Stromal cell of bone marrow (primary cell): ENCODE results near the gene ARHGEF40.
"Not testable (repeated sequence)": the region's sequence is repeated elsewhere in the genome, so short reads cannot be mapped to it uniquely, and the experiment has no call there.

Source experiments
- DNase-seq: peaks from one replicate; pipeline ENCODE4 v3.0.0-alpha.2; 2012; ENCODE audit warnings: low read depth

ARHGEF40 gene

DNA sequence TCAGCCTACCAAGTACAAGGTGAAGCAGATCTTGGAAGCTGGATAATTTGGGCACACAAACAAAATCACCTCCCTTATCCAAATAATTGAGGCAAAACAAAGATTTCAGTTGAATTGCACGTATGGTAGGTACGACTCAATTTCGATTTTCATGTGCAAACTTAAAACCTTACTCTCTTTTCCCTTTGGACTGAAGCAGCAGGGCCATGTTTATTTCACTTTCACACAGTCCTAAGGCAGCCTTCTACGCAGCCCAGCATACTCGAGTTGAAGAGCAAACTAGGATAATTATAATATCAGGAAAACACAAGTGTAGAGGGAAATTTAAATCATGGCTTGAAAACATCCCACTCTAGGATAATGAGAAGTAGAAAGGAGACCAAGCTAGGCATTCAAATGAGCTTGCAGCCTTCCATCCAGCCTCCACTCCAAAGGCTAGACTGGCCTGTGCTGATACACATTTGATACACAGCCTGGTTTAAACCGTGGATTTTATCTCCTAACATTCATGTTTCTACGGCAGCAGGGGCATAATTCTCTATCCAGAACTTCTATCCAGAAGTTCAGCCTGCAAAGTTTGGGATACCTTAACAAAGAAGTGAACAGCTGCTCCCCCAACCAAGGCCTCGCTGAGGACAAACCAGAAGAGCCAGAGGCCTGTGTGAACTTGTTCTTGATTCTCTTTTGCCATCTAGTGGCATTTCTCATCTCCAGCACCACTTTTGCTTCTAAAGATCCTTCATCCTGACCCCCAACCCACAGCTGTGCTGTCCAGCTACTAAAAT lies 30.3 kb upstream of the ARHGEF40 start:
- DNase-seq, result peak; percentile 64

DNA sequence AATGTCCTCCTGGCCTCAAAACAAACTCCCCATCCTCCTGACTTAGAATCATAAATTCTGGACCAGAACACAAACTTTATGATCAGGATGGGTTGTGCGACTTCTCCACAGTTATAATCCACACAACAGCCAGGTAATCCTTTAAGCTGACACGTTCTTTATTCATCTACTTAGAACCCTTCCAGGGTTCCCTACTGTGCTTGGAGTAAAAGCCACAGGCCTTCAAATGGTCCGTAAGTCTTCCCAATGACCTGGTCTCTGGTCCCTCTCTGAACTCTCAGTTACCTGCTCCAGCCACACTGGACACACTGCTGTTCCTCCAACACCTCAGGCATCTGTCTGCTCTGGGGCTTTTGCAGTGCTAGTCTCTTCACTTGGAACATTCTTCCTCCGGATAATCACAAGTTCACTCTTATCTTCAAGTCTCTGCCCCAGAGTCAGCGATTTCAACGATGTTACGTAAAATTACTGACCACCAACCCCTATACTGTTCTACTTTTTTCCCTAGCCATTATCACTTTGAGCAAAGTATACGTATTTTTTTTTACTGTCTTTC lies 29.7 kb upstream of the ARHGEF40 start:
- DNase-seq, result no peak

DNA sequence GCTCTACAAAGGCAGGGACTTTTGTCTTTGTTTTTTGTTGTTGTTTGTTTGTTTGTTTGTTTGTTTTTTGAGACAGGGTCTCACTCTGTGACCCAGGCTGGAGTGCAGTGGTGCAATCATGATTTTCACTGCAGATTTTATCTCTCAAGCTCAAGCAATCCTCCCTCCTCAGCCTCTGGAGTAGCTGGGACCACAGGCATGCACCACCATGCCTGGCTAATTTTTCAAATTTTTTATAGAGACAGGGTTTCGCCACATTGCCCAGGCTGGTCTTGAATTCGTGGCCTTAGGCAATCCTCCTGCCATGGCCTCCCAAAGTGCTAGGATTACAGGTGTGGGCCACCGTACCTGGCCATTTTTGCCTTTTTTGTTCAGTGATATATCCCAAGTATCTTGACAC lies 29.2 kb upstream of the ARHGEF40 start:
- not testable (repeated sequence) for DNase-seq

DNA sequence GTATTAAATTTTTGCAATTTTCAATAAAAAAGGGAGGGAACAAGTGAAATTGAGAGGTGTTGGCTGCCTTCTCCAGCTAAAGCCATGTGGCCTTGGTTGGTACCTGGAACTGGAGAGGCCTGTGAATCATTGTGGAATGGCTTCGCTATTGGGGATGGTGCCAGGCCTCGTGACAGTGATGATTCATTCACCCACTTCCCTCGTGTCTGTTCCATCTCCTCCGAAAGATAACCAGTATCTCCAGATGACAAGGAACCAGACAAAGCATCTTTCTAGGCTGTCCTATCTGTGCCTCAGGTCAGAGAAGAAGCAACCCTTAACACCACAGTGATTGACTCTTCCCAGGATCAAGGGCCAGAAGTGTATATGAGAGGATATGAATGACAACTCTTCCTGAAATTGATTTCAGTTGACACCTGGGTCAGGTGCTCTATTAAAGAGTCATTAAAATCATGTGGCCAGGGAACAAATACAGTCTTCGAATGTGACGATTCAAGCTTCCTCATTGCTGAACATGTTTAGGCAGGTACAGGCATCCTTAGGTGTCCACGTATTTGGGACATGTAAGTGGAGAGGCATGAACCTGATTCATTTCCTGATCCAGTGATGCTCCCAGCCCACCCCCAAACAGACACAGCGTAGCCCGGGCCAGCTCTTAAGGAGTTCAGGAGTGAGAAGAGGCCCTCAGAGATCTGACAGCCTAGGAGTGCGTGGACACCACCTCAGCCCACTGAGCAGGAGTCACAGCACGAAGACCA lies 28.2 kb upstream of the ARHGEF40 start, which contains the start of gene RNASE7:
TSS of gene RNASE7 (plus strand) at position 687 of the 758 bp plus-strand sequence. CDS start 631 bp downstream, outside the sequence.
- DNase-seq, result no peak

DNA sequence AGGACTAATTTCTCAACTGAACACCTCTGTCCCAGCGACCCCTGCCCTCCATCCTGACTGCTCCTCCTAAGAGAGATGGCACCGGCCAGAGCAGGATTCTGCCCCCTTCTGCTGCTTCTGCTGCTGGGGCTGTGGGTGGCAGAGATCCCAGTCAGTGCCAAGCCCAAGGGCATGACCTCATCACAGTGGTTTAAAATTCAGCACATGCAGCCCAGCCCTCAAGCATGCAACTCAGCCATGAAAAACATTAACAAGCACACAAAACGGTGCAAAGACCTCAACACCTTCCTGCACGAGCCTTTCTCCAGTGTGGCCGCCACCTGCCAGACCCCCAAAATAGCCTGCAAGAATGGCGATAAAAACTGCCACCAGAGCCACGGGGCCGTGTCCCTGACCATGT lies 27.2 kb upstream of the ARHGEF40 start:
- DNase-seq, result no peak

DNA sequence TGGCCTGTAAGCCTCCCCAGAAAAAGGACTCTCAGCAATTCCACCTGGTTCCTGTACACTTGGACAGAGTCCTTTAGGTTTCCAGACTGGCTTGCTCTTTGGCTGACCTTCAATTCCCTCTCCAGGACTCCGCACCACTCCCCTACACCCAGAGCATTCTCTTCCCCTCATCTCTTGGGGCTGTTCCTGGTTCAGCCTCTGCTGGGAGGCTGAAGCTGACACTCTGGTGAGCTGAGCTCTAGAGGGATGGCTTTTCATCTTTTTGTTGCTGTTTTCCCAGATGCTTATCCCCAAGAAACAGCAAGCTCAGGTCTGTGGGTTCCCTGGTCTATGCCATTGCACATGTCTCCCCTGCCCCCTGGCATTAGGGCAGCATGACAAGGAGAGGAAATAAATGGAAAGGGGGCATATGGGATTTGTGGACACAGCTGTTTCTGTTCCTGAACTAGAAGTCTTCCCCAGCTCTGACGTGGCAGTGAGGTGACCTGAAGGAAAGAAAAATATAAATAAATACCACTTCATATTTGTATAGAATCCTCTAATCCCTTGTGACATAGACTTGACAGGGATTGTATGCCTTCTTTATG lies 26.6 kb upstream of the ARHGEF40 start:
- DNase-seq, result no peak

DNA sequence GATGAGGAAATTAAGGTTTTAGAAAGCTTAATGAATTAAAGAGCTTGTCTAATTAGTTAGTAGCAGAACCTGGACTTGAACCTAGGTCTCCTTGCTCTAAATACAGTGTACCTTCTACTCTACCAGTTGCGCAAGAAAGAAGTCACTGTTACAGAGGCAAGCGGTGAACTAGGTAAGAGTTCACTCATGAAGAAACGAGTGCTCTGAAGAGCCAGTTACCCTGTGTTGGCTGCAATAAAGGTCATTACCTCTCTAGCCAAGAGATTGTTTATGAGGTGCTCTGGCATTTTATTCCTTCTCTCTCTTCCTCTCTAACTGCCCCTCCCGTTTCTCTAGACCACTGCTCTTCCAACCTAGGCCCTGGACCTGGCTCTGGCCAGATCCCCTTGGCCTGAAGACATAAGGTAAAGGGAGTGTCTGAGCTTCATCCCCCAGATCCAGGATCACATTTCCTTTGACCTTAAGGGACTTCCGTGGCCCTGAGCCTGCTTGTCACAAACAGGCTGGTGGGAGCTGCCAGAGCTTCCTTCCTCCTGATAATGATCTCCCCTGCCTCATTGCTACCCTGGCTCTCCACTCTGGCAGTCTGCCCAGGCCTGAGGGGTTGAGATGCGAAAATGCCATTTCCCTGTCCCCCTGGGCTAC lies 26.0 kb upstream of the ARHGEF40 start:
- DNase-seq, result no peak

DNA sequence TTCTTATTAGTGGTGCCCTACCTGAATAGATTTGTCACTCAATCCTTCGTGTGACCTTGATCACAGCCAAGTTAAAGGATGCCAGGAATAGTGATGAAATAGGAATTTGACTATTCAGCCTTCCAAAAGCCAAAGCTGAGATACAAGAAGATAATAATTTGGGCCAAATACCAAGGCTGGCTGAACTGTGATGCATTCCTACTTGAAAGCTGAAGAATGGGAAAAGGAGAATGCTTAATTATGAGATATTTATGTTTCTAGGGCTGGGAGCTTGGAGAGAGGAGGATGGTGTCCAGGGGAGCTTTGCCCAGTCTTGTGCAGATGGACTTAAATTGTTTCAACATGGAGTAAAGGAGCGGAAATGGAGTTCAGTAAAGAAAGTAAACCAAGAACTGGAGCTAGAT lies 22.7 kb upstream of the ARHGEF40 start:
- no peak for DNase-seq

DNA sequence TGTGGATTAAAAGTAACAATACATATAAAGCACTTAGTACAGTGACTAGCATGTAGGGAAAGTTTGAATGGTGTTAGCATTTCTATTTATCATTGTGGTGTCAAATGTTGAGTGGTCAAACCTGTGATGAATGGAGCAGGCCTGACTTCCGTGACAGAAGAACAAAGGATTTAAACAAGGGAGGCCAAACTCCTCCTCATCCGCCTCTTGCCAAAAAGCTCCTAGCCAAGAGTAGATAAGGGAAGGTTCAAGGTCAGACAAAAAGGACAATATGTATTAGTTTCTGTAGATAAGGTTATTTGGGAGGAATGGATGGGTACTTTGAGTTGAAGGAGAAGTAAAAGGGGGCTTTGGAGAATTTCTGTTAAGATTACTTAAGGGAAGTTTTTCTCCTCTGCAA lies 21.5 kb upstream of the ARHGEF40 start:
- DNase-seq, result no peak

DNA sequence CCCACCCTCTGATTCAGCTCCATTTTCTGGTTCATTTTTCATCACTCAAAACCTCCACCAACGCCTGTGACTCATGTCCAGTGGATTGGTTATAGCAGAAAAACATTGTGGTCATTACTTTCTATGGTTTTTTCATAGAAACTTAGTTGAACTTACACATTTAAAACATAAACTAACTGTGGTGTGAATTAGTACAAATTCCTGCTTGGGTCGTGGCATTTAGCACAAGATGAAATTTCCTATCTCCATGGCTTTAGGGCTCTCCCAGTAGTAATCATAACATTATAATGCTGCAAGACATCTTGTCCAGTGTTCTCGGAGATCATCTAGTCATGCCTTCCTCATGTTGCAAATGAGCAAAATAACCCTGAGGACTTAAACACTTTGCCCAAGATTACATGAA lies 20.8 kb upstream of the ARHGEF40 start:
- no peak for DNase-seq

DNA sequence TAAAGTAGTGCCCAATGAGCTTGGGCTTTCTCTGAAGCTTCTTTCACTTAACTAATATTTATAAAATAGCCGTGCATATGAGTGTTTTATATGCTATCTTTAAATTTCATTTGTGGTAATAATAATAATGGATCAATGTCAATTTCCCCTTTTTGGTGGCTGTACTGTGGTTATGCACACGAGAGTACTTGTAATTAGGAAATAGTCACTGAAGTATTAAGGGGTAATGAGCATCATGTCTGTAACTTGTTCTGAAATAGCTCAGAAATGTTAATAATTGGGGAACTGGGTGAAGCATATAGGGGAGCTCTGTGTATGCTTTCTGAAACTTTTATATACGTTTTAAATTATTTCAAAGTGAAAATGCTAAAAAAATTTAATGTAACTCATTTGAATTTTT lies 19.5 kb upstream of the ARHGEF40 start:
- DNase-seq, result no peak

DNA sequence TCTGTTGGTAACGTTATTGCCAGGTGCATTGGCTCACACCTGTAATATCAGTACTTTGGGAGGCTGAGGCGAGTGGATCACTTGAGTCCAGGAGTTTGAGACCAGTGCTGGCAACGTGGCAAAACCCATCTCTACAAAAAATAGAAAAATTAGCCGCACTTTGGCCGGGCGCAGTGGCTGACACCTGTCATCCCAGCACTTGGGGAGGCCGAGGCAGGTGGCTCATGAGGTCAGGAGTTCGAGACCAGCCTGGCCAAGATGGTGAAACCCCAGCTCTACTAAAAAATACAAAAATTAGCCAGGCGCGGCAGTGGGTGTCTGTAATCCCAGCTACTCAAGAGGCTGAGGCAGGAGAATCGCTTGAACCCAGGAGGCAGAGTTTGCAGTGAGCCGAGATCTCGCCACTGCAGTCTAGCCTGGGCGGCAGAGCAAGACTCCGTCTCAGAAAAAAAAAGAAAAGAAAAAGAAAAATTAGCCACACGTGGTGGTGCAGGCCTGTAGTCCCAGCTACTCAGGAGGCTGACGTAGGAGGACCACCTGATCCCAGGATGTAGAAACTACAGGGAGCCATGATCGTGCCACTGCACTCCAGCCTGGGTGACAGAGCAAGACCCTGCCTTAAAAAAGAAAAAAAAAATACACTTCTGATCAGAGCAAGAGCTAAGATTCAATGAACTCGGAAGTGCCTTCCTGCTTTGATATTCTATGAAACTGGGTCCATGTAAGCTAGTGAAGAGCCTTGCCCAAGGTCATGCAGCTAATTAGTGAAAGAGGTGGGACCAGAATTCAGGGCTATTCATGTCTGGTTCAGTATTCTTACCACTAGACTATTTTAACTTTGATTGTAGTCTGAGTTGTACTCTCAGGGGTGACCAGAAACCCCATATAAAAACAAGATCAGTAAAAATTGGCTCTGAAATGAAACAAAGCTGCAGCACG lies 16.7 kb upstream of the ARHGEF40 start:
- DNase-seq, result no peak

DNA sequence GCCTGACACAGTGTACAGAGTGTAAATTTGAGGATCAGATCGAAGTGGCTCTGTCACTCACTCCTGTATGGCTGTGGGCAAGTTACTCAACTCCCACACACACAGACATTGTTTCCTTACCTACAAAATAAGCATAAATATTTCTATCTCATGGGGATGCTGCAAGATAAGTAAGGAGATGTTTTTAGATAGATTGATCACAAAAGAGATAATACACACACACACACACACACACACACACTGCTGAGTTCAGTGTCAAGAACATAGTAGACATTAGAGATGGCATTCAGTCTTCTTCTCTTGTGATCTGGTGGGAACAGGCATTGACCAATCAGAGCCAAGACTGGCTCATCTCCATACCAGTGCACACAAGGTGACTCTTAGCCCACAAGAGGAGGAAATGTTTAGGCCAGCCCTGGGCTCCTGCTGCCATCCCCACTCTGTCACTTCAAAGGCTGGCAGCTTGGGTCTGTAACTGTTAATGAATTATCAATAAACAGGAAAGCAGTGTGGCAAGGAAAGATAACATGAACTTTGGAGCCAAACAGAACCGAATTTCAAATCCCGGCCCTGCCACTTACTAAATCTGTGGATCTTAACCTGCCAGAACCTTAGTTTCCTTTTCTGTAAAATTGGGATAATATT lies 15.9 kb upstream of the ARHGEF40 start:
- no peak for DNase-seq

DNA sequence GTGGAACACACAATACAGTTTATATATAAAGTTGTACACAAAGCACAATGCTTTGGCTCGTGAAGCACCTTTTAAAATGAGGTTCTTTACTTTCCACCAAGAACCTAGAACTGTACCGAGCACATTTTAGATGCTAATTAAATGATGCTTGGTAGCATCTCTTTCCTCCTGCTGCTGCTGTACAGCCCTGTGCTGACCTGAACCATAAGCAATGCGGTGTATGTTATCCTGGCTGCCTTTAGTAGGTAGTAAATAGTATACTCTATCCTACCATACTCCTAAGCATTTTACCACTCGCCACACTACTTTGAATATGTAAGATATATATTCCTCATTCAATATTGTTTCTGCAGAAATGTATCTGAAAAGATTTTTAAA lies 15.3 kb upstream of the ARHGEF40 start:
- DNase-seq, result no peak

DNA sequence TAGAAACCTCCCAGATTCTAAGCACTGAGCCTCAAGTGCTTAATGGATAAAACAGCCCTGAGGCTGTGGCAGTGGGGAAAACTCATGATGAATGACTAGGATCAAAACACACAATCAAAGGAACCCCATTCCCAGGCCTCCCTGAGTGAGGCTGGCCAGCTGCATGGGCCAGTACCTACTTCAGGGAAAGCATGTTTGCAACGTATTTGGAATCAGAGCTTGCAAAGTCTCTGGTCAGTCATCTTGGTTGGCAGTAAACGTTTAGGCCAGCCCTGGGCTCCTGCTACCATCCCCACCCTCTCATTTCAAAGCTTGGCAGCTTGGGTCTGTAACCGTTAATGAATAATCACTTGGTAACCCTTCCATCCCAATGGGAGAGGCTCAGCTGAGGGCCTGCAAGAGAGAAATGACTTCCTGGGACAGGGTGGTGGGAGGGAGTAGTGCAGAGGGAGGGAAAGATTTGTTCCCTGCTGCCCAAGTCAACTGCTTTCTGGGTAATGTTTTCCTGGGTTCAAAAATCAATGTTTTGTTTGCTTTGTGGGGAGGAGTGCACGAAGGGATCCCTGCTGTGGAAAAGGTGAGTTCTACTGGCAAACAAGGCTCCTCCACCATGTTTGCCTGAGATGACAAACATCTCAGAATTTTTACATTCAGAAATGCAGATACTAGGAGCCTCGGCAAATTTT lies 14.5 kb upstream of the ARHGEF40 start:
- DNase-seq, result no peak

DNA sequence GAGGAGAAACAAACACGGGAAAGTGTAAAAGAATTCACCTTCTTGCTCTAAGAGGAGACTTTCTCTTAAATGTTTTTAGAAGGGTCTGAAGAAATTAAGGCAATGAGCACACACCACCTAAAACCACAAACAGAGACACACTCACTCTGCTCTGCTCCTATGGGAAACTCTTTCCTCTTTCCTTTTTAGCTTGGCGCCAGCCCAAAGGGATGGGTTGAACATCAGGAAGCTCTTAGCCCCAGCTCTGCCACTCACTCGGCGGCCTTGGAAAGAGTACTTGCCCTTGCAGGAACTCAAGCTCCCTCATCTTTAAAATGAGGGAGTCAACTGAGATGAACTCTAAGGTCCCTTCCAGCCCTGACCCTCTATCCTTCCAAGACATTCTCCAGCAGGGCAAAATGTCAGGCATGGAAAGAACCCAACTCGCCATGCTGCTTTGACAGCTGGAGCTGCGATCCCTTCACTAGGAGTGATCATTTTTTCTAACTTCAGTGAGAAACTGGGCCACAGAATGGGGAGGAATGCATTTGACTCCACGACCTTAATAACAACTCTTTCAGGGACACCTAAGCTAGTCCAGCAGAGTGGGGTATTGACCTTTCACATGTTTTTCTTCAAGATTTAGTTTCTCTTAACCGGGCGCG lies 13.5 kb upstream of the ARHGEF40 start:
- peak; percentile 64 for DNase-seq

DNA sequence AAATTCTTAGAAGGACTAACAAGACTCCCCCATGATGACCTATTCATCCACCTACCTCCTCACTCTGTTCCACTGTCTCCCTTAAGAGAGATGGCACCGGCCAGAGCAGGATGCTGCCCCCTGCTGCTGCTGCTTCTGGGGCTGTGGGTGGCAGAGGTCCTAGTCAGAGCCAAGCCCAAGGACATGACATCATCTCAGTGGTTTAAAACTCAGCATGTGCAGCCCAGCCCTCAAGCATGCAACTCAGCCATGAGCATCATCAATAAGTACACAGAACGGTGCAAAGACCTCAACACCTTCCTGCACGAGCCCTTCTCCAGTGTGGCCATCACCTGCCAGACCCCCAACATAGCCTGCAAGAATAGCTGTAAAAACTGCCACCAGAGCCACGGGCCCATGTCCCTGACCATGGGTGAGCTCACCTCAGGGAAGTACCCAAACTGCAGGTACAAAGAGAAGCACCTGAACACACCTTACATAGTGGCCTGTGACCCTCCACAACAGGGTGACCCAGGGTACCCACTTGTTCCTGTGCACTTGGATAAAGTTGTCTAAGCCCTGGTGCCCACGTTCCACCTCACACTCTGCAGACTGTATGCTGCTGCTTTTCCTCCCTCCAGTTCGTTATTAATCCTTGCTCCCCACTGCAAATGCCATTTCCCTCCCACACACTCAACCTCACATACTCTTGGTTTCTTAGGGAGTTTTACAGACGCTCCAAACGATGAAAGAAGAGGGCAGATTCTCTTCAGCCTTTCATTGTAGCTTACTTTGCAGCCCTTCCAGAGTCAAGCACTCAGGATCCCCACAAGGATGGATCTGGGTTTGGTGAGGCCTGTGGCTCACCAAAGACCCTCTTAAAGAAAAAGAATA lies 12.1 kb upstream of the ARHGEF40 start, which contains the start of gene RNASE8:
TSS of gene RNASE8 (plus strand) at position 20 of the 873 bp plus-strand sequence. CDS start at position 91, 71 bp downstream.
- DNase-seq, result no peak

DNA sequence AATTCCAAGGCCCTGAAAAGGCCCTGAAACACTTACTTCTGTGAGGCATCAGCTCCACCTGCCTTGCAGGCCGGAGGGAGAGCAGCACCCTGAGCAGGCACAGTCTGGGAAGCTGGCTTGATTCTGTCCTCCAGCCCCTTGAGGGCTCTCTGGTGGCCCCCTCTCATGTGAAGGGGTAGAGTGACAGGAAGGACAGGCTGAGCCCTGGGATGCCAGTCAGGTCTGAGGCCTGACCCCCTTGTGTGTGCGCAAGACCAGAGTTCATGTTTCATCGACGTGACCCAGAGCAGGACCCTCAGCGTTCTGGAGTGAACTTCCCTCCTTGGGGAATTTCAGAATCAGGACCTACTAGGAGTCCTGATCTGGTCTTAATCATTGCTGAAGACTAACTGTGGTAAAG lies 11.2 kb upstream of the ARHGEF40 start:
- no peak for DNase-seq
